GM12878 (cell line): ENCODE measurements around the gene SRM. TPM values are rescaled to one million over a fixed set of nuclear protein-coding genes. Genes with fewer than 3 reads are reported as not detected.
A peak's percentile ranks its signal among the peaks of the same experiment; 100 is the strongest.

Experiments used
- ATF7 ChIP-seq: fragments of 450-650 bp; IDR thresholded peaks from 2 replicates; pipeline ENCODE4 v1.6.1; 2016; ENCODE audit warnings: low read depth, mild to moderate bottlenecking
- FOS ChIP-seq: IDR thresholded peaks from 3 replicates; pipeline ENCODE4 v1.6.1; 2011; ENCODE audit warnings: borderline replicate concordance; ENCODE audit not compliant: insufficient read length; ENCODE audit errors: extremely low read depth
- FOXM1 ChIP-seq: IDR thresholded peaks from 2 replicates; pipeline ENCODE4 v1.6.1; 2012; ENCODE audit warnings: low read depth, mild to moderate bottlenecking, inconsistent platforms, low read length, moderate library complexity
- MXI1 ChIP-seq: fragments of 150-350 bp; IDR thresholded peaks from 2 replicates; pipeline ENCODE4 v1.6.1; 2011; ENCODE audit warnings: low read depth, mild to moderate bottlenecking, inconsistent platforms, low read length, improper control_type of control experiment
- MYC ChIP-seq: IDR thresholded peaks from 2 replicates; pipeline ENCODE4 v1.6.1; 2011; ENCODE audit warnings: mild to moderate bottlenecking, low read length, moderate library complexity, inconsistent platforms; ENCODE audit not compliant: insufficient read depth, insufficient replicate concordance, insufficient read length, severe bottlenecking
- NFXL1 ChIP-seq: fragments of 450-650 bp; IDR thresholded peaks from 2 replicates; pipeline ENCODE4 v1.6.1; 2017; ENCODE audit warnings: antibody characterized with exemption, mild to moderate bottlenecking, borderline replicate concordance
- RB1 ChIP-seq: fragments of 450-650 bp; formaldehyde crosslinking; IDR thresholded peaks from 2 replicates; pipeline ENCODE4 v1.6.1; 2017; ENCODE audit warnings: mild to moderate bottlenecking, borderline replicate concordance
- RFX5 ChIP-seq: IDR thresholded peaks from 2 replicates; pipeline ENCODE4 v1.6.1; 2011; ENCODE audit warnings: low read depth, low read length, improper control_type of control experiment
- RUNX3 ChIP-seq: IDR thresholded peaks from 2 replicates; pipeline ENCODE4 v1.6.1; 2012; ENCODE audit warnings: low read length, inconsistent platforms
- SMARCA5 ChIP-seq: fragments of 450-650 bp; IDR thresholded peaks from 2 replicates; pipeline ENCODE4 v1.6.1; 2017; ENCODE audit warnings: mild to moderate bottlenecking
- SRF ChIP-seq, 2 experiments: IDR thresholded peaks; 2 replicates each; pipeline ENCODE4 v1.6.1; 2011; ENCODE audit warnings: low read depth in 2 of 2, low read length in 2 of 2, mild to moderate bottlenecking in 1 of 2, moderate library complexity in 1 of 2
- ZBTB11 ChIP-seq: fragments of 450-650 bp; formaldehyde crosslinking; IDR thresholded peaks from 2 replicates; pipeline ENCODE4 v1.5.0; 2022; ENCODE audit warnings: mild to moderate bottlenecking, missing genetic modification characterization
- polyA plus RNA-seq, 11 experiments: library from polyadenylated mRNA; depleted of rRNA in 4 of 11; unstranded in 6 of 11; stranded (reverse) in 5 of 11; fragments of >200 nt; fragmentation: Nextera tagmentation in 4 of 11; fragmentation: Illumina TruSeq in 1 of 11; extraction: Ambion mirVana in 4 of 11; extraction: Trizol in 1 of 11; gene quantifications; 1 replicate in 1 of 11; 2 replicates in 10 of 11; pipeline versions ENCODE4 v1.2.1 to v1.2.3, GENCODE V29; 2011 to 2016; ENCODE audit warnings: inconsistent platforms in 2 of 11, missing spikeins in 2 of 11, low read depth in 1 of 11
- total RNA-seq, 4 experiments: library from RNA; depleted of rRNA in 3 of 4; stranded (reverse); fragments of >200 nt in 3 of 4; fragmentation: Illumina TruSeq in 1 of 4; extraction: Trizol in 1 of 4; gene quantifications; 2 replicates each; pipeline versions ENCODE4 v1.2.1 to v1.2.3, GENCODE V29; 2013 to 2021
- TF ChIP-seq, protein P1 (sequence below): fragments of 450-650 bp; IDR thresholded peaks from 2 replicates; pipeline ENCODE4 v1.6.1; 2017; ENCODE audit warnings: mild to moderate bottlenecking, moderate library complexity
- TF ChIP-seq, protein P2 (sequence below): fragments of 450-650 bp; IDR thresholded peaks from 2 replicates; pipeline ENCODE4 v1.6.1; 2018; ENCODE audit warnings: borderline replicate concordance, mild to moderate bottlenecking; ENCODE audit not compliant: partially characterized antibody
- TF ChIP-seq, protein P3 (sequence below): fragments of 450-650 bp; IDR thresholded peaks from 2 replicates; pipeline ENCODE4 v1.6.1; 2016; ENCODE audit warnings: mild to moderate bottlenecking

Gene SRM
- total and polyA plus RNA-seq, 10 of the 15 experiments (the other 5 are each of a cell fraction or from before 2014, with no cell fraction given) = 16.7 to 255 (median 81.2) TPM

GRCh38 chr1:11059968-11060830 is at the start of gene SRM (continued):
- TF ChIP-seq, protein P1, sequence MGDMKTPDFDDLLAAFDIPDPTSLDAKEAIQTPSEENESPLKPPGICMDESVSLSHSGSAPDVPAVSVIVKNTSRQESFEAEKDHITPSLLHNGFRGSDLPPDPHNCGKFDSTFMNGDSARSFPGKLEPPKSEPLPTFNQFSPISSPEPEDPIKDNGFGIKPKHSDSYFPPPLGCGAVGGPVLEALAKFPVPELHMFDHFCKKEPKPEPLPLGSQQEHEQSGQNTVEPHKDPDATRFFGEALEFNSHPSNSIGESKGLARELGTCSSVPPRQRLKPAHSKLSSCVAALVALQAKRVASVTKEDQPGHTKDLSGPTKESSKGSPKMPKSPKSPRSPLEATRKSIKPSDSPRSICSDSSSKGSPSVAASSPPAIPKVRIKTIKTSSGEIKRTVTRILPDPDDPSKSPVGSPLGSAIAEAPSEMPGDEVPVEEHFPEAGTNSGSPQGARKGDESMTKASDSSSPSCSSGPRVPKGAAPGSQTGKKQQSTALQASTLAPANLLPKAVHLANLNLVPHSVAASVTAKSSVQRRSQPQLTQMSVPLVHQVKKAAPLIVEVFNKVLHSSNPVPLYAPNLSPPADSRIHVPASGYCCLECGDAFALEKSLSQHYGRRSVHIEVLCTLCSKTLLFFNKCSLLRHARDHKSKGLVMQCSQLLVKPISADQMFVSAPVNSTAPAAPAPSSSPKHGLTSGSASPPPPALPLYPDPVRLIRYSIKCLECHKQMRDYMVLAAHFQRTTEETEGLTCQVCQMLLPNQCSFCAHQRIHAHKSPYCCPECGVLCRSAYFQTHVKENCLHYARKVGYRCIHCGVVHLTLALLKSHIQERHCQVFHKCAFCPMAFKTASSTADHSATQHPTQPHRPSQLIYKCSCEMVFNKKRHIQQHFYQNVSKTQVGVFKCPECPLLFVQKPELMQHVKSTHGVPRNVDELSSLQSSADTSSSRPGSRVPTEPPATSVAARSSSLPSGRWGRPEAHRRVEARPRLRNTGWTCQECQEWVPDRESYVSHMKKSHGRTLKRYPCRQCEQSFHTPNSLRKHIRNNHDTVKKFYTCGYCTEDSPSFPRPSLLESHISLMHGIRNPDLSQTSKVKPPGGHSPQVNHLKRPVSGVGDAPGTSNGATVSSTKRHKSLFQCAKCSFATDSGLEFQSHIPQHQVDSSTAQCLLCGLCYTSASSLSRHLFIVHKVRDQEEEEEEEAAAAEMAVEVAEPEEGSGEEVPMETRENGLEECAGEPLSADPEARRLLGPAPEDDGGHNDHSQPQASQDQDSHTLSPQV = no peak
- 0 out of 2 replicates have a peak, but pooled peaks have one; percentile 24 for TF ChIP-seq RB1
- TF ChIP-seq, protein P2, sequence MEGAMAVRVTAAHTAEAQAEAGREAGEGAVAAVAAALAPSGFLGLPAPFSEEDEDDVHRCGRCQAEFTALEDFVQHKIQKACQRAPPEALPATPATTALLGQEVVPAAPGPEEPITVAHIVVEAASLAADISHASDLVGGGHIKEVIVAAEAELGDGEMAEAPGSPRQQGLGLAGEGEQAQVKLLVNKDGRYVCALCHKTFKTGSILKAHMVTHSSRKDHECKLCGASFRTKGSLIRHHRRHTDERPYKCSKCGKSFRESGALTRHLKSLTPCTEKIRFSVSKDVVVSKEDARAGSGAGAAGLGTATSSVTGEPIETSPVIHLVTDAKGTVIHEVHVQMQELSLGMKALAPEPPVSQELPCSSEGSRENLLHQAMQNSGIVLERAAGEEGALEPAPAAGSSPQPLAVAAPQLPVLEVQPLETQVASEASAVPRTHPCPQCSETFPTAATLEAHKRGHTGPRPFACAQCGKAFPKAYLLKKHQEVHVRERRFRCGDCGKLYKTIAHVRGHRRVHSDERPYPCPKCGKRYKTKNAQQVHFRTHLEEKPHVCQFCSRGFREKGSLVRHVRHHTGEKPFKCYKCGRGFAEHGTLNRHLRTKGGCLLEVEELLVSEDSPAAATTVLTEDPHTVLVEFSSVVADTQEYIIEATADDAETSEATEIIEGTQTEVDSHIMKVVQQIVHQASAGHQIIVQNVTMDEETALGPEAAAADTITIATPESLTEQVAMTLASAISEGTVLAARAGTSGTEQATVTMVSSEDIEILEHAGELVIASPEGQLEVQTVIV = no peak
- TF ChIP-seq RUNX3 = no peak
- TF ChIP-seq FOS = peak; percentile 42
- TF ChIP-seq FOXM1 = no peak
- TF ChIP-seq NFXL1 = no peak
- no peak for TF ChIP-seq RFX5
- TF ChIP-seq, protein P3, sequence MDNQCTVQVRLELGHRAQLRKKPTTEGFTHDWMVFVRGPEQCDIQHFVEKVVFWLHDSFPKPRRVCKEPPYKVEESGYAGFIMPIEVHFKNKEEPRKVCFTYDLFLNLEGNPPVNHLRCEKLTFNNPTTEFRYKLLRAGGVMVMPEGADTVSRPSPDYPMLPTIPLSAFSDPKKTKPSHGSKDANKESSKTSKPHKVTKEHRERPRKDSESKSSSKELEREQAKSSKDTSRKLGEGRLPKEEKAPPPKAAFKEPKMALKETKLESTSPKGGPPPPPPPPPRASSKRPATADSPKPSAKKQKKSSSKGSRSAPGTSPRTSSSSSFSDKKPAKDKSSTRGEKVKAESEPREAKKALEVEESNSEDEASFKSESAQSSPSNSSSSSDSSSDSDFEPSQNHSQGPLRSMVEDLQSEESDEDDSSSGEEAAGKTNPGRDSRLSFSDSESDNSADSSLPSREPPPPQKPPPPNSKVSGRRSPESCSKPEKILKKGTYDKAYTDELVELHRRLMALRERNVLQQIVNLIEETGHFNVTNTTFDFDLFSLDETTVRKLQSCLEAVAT = no peak
- TF ChIP-seq SMARCA5 = 0 out of 2 replicates have a peak, but pooled peaks have one; percentile 44
- peak; percentile 91 for TF ChIP-seq MYC
- TF ChIP-seq SRF (IDR thresholded peaks at IDR 0.05; ENCODE audit: low read depth in 2 of 2, low read length in 2 of 2) = 0 out of 4 replicates have a peak, but pooled peaks of 1 of the 2 experiments have one; percentile 23
- TF ChIP-seq ZBTB11 (CRISPR knock-in tag) = peak; percentile 50
- TF ChIP-seq MXI1 = peak; percentile 99
- no peak for TF ChIP-seq ATF7
